Cardiac septum (tissue), 1 donor: ENCODE data around the gene NXN. TPM values are rescaled to one million over a fixed set of nuclear protein-coding genes. Genes with fewer than 3 reads are reported as not detected.
"Not testable (repeated sequence)": the region's sequence is repeated elsewhere in the genome, so short reads cannot be mapped to it uniquely, and the experiment has no call there.

ENCODE experiments used
- DNase-seq: peaks from one replicate; pipeline ENCODE4 v3.0.0-alpha.2; 2020; ENCODE audit warnings: low spot score
- intact Hi-C: fragments of 100-400 bp; cut with DNase I; formaldehyde crosslinking; loops from one replicate; pipeline ENCODE4 v1.14.0; 2022
- total RNA-seq: library from RNA; stranded (reverse); fragmentation: NEBNext Ultra II Directional; extraction: Animal tissue kit (Norgen Biotek cat#: 25700); gene quantifications from one replicate; pipeline ENCODE4 v1.2.1, GENCODE V29; 2021
- donor health status: DM: no; HTN: no; CAD: no.

NXN gene
- total RNA-seq, 1 donor from 2014 or later = 14.3 TPM

DNA sequence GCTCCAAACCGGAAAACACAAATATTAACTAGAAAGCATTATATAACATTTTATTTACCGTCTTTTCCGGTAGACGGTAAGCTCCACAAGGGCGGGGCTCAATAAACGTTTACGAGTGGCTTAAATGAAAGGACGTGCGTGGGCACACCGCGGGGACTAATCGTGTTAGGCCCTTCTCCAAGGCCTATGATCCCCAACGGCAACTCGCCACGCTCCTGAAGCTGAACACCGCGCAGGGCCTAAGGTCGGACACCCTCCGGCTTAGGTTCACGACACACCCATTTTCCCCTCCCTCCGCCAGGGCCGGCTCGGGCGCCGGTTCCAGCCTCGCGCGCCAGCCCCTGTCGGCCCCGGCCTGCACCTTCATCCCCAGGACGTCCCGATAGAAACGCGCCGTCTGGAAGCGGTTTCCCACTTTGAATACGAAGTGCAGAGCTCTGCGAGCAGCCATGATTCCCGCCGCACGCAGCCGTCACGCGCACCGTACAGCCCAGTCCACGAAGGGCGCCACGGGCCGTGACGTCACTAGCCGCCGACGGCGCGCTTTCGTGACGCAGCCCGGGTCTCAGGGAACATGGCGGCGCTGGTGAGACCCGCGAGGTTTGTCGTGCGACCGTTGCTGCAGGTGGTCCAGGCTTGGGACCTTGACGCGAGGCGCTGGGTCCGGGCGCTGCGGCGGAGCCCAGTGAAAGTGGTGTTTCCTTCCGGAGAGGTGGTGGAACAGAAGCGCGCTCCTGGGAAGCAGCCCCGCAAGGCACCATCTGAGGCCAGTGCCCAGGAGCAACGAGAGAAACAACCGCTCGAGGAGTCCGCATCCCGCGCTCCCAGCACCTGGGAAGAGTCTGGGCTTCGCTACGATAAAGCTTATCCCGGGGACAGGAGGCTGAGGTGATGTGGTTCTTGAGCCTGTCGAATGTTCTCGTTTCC is 197.5 kb downstream of the NXN start, which contains the start of the genes GLOD4 and MRM3:
GLOD4 (minus strand) TSS at position 476 of the 927 bp plus-strand sequence; CDS start at position 451, 25 bp downstream.
MRM3 (plus strand) TSS at position 549 of the 927 bp plus-strand sequence; CDS start at position 575, 26 bp downstream.
- intact Hi-C loops = no loop called here
- DNase-seq = peak; percentile 96

DNA sequence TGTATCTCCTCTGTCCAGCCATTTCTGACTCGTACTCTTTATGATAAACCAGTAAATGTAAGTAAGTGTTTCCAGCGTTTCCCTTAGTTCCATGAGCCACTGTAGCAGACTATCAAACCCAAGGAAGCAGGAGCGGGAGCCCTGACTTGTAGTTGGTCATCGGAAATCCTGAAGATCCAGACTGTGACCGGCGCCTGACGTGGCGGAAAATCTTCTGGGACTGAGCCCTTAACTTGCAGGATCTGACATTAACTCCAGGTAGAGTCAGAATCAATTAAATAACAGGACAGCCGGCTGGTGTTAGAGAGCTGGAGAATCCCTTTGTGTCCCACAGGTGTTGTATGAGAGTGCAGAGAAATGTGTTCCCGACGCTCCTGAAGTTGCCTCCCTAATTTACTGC is 201.5 kb downstream of the NXN start:
- intact Hi-C loops = no loop called here
- no peak for DNase-seq

DNA sequence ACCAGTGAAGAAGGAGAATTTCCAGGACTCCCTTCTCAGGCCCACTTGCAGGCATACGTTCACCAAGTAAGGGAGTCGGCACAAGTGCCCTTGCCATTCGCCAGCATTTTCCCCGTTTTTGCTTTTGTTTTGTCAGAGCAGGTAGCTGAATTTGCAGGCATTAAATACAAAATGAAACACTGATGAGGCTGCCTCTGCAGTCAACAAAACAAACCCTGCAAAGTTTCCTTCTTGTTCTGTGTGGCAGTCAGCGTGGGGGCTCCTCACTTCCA is 205.3 kb downstream of the NXN start:
- intact Hi-C loops = no loop called here
- no peak for DNase-seq

DNA sequence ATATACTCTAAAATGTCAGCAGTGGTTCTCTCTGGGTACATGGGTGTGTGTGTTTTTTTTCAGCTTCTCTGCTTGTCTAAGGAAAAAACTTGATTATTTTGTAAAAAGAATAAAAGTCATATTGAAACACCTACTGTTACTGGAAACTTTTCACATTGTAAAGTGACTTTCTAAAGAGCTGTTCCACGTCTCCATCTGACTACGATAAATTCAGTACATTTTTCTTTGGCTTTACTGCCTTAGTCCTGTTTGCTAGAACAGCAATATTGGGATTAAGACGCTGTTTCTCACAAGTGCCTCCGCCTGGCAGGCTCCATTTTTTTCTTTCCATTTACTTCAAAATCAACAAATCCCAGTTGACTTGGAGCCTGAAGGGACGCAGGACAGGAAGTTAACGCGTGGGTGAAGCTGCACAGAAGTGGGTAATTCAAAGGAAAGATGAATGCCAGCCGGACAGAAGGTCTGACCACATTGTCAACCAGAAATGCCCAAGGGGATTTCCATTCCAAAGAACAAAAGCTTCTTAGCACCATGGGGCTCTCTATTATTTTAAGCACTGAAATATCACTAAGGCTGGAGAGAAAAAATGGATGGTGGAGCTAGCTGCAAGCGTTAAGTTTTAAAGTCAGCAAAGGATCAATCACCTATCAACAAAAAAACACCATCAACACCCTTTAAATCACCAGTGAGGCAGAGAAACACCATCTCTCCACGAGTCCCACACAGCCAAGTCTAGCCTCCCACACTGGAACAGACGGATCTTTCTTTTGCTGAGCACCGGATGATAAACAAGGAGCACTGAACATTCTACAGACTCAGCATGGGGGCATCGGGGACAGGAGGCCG is 205.9 kb downstream of the NXN start:
- no peak for DNase-seq
- intact Hi-C loops = no loop called here

DNA sequence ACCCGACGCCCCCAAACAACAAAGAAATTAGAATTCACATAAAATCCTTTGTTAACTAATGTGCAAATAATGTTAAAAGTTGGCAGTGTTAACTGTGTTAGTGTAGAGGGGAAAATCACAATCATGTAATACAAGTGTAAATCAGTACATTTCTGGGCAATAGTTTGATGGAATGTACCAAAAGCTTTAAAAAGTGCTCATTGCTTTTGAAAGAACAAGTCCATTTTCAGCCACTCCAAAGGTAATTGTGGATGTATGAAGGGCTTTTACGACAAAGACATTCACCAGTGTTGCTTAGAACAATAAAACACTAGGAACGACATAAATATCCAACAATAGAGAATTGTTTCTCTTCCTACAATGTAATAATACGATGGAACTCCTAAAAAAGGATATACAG is 206.6 kb downstream of the NXN start:
- no peak for DNase-seq
- intact Hi-C loops = no loop called here

DNA sequence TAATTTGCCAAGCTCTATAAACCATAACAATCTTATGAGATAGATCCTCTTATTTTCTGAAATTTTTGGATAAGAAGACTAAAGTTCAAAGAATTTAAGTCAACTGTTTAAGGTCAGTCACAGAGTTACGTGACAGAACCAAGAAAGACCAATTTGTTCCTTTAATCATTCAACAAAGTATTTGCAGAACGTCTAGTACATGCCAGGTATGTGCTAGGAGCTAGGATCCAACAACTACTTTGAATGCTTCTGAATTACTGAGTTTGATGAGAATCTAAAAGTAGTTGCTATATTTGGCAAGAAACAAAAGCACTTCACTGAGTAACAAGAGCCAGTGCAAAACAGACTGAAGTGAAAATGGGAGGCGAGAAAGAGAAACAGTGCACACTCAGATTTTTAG is 212.5 kb downstream of the NXN start:
- DNase-seq = no peak
- intact Hi-C loops = no loop called here

DNA sequence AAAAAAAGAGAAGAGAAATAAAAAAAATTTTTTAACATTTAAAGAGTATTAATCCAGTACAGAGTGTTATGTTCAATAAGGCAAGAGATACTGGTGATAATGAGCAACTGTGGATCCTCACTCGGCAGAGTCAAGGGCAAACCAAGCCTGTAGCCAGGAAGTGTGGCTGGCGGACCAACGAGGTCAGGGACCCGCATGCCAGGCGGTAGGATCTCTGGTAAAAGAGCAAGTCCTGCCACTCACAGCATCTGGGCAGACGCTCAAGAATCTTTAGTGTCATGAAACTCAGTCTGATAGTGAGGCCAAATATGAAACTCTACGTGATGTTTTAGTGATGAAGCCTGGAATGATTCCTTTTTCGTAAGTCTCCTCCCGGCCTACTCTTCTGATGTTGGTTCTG is 219.2 kb downstream of the NXN start:
- intact Hi-C loops = no loop called here
- no peak for DNase-seq

DNA sequence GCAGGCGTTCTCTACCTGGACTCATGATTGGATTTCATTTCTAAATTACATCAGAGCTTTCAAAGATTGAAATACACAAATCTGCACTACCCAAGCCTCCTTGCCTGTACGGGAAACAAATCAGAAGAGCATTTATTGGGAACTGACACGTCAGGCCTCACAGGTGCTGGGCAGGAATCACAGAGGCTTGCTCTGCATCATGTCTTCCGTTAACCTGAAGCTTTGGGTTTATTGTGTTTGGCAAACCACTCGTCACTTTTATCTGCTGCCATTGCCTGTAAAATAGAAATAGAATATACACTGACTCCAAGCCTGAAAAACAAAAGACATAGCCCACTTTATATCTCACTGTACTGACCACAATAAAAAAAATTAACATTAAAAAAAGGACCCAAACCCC is 219.6 kb downstream of the NXN start:
- intact Hi-C loops = no loop called here

DNA sequence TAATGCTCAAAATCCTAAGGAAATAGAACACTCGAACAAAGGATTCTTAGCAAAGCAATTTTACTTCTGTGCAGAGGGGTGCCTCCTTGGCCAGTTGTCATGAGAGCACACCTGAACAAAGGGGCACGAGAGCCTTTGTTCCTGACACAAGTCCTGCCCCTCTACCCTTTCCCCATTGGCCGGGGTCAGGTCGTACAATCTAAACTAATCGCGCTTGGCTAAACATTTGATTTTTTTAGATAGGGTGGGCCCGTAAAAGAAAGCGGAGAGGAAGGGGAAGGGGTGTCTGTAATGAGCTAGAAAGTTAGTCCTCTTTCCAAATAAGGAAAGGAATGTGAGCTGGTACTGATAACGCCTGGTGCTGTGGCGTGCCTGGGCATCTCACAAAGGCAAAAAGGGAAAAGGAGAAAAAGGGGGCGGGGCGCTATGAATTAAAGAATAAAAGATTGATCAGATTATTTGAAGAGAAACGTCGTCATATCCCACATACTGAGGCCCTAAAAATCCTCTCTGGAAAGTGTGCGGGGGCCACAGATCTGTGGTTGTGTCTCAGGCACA is 223.5 kb downstream of the NXN start:
- DNase-seq, intact Hi-C loops: not testable (repeated sequence)

More for the DNA sequence above, 219.6 kb downstream of the NXN start:
- DNase-seq = no peak

DNA sequence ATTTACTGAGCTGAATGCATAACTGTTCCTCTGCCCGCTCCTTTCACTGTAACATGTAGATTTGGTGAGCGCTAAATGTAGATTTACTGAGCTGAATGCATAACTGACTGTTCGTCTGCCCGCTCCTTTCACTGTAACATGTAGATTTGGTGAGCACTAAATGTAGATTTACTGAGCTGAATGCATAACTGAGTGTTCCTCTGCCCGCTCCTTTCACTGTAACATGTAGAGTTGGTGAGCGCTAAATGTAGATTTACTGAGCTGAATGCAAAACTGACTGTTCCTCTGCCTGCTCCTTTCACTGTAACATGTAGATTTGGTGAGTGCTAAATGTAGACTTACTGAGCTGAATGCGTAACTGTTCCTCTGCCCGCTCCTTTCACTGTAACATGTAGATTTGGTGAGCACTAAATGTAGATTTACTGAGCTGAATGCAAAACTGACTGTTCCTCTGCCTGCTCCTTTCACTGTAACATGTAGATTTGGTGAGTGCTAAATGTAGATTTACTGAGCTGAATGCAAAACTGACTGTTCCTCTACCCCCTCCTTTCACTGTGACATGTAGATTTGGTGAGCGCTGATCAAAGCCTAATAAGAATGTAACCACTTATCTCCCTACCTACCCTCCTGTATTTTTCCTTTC is 224.1 kb downstream of the NXN start:
- intact Hi-C loops, DNase-seq: not testable (repeated sequence)

DNA sequence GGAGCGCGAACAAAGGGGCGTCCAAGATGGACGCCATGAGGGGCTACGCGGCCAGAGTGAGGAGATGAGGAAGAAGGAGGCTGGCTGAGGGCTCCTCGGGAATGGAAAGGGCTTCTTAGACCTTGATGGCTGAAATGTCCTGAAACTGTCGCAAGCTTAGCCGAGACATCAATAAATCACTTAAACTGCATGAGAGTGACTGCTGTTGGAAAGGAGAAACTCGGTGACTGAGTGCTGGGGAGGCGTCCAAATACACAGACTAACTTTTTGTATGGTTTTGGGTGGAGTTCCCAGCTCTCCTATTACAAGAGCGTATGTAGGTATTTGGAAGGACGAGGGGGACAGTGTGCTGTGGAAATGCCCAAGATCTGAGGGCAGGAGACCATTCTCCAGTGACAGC is 226.2 kb downstream of the NXN start:
- no peak for DNase-seq
- intact Hi-C loops = no loop called here

DNA sequence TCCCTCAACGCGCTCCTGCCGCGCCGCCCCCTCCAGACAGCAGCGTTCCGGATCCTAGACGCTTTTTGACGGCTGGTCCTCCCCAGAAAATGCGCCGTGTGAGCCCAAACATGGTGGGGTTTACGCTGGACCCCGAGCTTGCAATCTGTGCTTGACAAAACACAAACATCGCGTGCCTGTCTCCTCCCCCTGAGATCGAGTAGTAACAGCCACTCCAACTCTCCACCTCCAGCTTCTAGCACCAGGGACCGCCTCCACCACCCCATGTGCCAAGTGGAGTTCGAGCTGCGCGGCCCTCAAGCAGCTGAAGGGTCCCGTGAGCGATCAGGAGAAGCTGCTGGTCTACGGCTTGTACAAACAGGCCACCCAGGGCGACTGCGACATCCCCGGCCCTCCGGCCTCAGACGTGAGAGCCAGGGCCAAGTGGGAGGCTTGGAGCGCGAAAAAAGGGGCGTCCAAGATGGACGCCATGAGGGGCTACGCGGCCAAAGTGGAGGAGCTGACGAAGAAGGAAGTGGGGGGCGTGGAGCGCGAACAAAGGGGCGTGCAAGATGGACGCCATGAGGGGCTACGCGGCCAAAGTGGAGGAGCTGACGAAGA is 226.9 kb downstream of the NXN start:
- DNase-seq = no peak
- intact Hi-C loops = no loop called here

DNA sequence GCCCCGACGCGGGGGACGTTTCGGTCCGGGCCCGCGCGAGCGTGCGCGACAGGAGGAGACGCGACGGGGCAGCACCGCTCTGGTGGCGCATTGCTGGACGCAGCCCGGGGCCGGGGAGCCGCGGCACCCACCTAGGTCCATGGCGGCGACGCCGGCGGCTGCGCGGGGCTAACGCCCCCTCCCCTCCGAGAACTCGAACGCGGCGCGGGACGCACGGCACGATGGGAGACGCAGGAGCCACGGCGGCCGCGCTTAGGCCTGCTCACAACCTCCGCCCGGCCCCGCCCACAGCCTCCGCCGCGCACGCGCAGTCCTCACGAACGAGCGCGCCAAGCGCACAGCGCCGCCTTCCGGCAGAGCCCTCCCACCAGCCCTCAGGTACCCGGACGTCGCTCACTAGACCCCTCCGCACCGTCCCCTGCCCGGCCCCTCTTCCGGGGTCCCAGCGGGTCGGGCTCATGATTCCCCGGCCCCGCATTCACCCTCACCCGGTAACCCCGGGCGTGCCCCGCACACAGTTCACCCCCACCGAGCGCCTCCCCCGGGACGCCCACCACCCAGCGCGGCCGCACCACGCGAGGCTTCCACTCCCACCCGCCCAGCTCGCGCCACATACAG is 227.5 kb downstream of the NXN start, which contains the start of gene GEMIN4:
GEMIN4 (minus strand) TSS at position 263 of the 618 bp plus-strand sequence; CDS start at position 141, 122 bp downstream.
- intact Hi-C loops = no loop called here
- DNase-seq = peak; percentile 98

DNA sequence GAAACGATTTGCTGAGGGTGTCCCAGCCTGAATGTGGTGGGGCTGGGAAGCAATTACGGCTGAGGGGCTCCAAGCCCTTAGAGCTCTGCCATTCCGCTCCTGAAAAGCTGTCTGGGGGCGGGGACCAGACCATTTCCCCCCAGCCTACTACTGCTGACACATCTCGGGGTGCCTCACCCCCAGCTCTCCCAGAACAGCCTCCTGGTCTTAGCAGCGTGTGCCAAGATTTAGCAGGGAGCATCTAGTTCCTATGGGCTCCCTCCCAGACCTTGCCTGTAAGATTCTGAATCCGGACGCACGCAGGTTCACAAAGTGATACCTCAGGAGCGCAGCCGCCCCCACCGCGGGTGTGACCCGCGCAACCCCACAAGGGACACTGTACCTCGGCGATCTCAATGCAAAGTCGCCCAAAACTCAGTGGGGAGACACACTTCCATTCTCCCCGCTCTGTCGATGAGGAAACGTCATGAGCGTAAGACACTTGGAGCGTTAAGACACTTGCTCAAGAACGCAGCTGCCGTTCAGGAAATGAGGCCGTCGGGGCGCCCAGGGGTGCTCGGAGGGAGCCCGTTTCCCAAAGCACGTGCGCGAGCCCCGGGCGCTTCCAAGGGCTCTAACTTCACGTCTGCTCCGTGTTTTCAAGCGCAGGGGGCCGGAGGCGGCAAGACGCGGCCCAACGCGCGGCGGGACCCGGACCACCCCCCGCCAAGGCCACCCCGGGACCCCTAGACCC is 228.1 kb downstream of the NXN start:
- DNase-seq = no peak
- intact Hi-C loops = no loop called here

DNA sequence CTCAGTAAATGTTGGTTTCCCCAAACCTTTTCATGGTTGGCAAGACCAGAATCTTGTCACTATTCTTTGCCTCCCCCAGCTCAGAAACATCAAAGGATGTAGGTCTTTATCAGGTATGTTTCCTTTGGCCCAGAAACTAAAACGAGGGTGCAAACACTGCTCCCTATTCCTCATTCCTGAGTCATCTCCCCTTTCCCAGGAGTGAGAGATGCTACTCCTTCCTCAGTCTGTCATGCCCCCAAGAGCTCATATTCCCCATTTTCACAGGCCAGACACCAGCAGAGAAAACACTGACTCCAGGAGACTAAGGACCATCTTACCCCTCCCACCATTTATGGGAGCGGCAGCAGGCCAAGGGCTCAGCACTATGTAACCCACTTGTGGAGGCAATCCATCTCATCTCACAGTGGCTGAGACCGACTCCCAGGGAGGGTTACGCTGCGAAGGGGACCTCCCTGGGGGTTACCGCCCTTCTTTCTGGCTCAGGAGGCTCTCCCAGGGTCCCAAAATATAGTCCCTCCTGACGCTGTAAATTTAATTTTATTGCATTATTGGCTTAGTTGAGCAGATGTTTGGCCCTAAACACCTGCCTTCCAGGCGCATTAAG is 229.0 kb downstream of the NXN start:
- intact Hi-C loops = no loop called here
- DNase-seq = no peak

DNA sequence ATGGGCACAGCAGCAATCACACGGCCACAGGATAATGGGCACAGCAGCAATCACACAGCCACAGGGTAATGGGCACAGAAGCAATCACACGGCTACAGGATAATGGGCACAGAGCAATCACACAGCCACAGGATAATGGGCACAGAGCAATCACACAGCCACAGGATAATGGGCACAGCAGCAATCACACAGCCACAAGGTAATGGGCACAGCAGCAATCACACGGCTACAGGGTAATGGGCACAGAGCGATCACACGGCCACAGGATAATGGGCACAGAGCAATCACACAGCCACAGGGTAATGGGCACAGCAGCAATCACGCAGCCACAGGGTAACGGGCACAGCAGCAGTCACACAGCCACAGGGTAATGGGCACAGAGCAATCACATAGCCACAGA is 230.2 kb downstream of the NXN start:
- intact Hi-C loops, DNase-seq: not testable (repeated sequence)
